Fibroblast of skin of back (primary cell): Measurements from ENCODE around the gene IL17RA.

Experiments used
- DNase-seq: peaks from one replicate; pipeline ENCODE4 v3.0.0-alpha.2; 2013

IL17RA gene

DNA sequence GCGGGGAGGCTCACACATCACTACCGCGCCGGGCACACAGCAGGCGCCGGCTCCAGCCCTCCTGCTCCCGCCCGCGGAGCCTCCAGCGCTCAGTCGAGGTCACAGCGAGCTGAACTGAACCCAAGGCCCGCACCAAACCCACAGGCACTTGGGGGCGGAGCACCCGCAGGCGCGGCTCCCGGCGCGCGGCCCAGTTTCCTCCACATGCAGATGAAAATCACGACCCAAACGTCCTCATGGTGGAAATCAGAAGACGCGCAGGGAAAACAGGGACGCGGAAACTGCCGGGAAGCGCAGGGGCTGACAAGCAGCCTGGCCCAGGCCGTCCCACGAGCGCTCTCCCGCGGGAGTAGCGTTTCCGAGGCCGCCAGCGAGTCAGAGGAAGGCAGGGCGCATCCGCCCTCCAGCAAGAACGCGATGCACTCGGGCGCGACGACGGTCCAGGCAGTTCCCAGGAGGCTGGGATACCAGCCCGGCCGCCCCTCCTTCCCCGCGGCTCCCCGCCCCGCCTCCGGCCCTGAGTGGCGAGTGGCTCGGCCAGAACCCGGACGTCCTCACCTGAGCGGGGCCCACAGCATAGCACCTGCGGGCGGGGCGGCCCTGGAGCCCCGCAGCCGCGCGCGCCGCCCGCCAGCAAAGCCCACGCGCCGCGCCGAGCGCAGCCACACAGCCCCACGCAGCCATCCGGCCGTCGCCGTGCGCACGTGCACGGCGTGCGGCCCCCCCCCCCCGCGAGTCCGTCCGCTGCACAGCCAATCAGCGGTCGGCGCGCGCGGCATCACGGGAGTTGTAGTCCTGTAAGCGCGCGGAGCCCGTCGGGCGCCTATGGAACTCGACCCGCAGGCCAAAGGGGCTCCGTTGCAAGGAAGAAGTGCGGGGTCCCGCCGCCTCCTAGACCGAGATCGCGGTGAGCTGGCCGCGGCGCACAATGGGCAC is 74.0 kb downstream of the IL17RA start, which contains the start of gene HDHD5:
Gene HDHD5, minus strand, starts transcription at position 710 of the 936 bp plus-strand sequence. Its CDS starts 26 bp downstream, at position 684.
- DNase-seq: peak; percentile 91

DNA sequence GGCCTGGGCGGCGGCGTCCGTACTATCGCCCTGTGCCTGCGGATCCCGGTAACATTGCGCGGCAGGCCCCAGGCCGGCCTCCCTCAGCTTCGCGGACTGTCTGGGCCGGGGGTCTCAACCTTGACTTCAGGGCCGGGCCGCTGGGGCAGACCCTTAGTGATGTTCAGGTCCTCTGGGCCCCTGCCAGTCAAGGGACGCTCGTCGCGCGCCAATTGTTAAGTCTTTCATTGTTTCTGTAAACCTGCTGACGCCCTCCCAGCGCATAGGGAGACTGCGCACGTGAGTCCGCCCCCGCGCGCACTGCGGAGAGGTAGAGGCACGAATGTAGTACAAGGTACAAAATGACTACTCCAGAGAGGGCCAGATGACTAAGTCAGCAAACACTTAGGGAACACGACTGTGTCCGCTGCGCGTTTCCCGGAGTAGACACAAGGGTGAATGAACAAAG is 74.7 kb downstream of the IL17RA start:
- peak; percentile 65 for DNase-seq

DNA sequence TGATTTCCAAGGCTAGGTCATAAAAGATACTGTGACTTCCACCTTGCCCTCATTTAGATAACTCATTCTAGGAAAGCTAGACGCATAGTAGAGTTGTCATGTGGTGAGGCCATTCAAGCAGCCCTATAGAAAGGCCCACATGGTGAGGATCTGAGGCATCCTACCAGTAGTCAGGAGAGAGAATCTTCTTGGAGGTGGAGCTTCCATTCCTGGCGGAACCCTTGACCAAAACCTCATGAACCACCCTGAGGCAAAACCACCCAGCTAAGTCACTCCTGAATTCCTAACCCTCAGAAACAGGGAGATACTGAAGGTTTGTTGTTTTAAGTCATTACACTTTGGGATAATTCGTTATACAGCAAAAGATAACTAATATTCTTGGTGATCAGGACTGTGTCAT is 77.2 kb downstream of the IL17RA start:
- no peak for DNase-seq

DNA sequence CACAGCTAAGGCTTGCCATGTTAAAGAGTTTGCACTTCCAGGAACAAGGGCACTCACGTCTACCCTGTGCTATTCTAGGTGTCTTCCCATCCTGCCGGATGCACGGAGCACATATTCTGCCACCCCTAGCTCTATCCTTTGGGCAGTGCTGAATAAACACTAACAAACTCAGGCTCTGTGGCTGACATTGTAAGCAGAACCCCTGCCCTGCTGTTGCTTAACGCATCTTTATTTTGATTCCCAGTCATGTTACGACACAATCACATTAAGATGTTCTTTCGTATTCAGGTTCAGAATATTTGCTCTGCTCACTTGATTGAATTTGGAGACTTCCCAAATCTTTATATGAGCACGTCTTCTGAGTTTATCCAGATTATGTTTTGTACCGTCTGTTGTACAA is 77.9 kb downstream of the IL17RA start:
- no peak for DNase-seq

DNA sequence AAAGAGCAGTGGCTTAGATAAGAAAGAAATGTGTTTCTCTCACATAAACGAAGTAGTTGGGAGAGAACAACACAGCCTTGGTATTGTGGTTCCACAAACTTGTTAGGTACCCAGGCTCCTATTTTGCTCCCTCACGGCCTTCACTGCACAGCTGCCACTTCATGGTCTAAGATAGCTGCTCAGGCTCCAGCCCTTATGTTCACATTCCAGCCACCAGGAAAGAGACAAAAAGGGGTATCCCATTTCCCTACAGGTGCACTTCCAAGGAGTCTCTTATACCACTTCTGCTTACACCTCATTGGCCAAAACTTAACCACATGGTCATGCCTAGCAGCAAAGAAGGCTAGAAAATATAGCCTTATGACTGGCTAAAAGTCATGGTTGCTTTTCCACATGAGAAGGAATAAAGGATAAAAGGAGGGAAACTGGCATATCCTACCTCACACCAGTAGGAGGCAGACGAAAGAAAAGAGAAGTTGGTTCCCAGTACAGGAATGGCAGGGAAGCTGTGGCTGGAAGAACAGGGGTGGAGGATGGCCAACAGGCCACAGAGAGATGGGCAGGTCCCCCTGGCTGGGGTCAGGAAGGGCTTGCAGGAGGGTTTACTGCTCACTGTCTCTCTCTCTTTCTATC is 79.7 kb downstream of the IL17RA start:
- DNase-seq: no peak
